Medulla oblongata (tissue), 1 donor: ENCODE measurements around the gene C2CD4C.
"Not testable (repeated sequence)": the region's sequence is repeated elsewhere in the genome, so short reads cannot be mapped to it uniquely, and the experiment has no call there.

Source experiments
- DNase-seq: peaks from one replicate; pipeline ENCODE4 v3.0.0-alpha.2; 2015; ENCODE audit errors: extremely low spot score

Gene C2CD4C

GRCh38 chr19:408902-409515 lies at the start of gene C2CD4C:
TSS of gene C2CD4C (minus strand) at chr19:409147. CDS start at chr19:408361, 786 bp downstream.
- no peak for DNase-seq

GRCh38 chr19:458091-459042 lies 49.4 kb upstream of the C2CD4C start:
- no peak for DNase-seq

- DNase-seq: no peak
These were observed 48.7 kb upstream of the C2CD4C start for GRCh38 chr19:457636-458035.

- no peak for DNase-seq
These were observed 47.7 kb upstream of the C2CD4C start for GRCh38 chr19:456547-457110.

- no peak for DNase-seq
These were observed 47.1 kb upstream of the C2CD4C start for GRCh38 chr19:455851-456546.

GRCh38 chr19:455031-455705 lies 46.2 kb upstream of the C2CD4C start:
- DNase-seq: no peak

GRCh38 chr19:453606-454005 lies 44.7 kb upstream of the C2CD4C start:
- DNase-seq: no peak

GRCh38 chr19:452829-453228 lies 43.9 kb upstream of the C2CD4C start:
- no peak for DNase-seq

- DNase-seq: not testable (repeated sequence)
These were observed 42.0 kb upstream of the C2CD4C start for GRCh38 chr19:450912-451481.

GRCh38 chr19:449916-450315 lies 41.0 kb upstream of the C2CD4C start:
- DNase-seq: no peak

GRCh38 chr19:447816-448560 lies 39.0 kb upstream of the C2CD4C start:
- DNase-seq: no peak

- no peak for DNase-seq
These were observed 38.1 kb upstream of the C2CD4C start for GRCh38 chr19:447064-447426.

- DNase-seq: no peak
These were observed 35.8 kb upstream of the C2CD4C start for GRCh38 chr19:444677-445210.

- DNase-seq: no peak
These were observed 34.1 kb upstream of the C2CD4C start for GRCh38 chr19:443005-443404.

GRCh38 chr19:442085-442484 lies 33.1 kb upstream of the C2CD4C start:
- DNase-seq: no peak

GRCh38 chr19:441213-441836 lies 32.4 kb upstream of the C2CD4C start:
- DNase-seq: no peak

GRCh38 chr19:440391-441212 lies 31.7 kb upstream of the C2CD4C start:
- DNase-seq: no peak

GRCh38 chr19:439167-439900 lies 30.4 kb upstream of the C2CD4C start:
- DNase-seq: no peak
